H1 (cell line): ENCODE results near the gene PLCB1.

Source experiments
- BACH1 ChIP-seq: IDR thresholded peaks from 2 replicates; pipeline ENCODE4 v1.6.1; 2012; ENCODE audit warnings: low read length, improper control_type of control experiment
- EZH2 ChIP-seq: fragments of 200-600 bp; sonication (generic); IDR thresholded peaks from 2 replicates; pipeline ENCODE4 v1.7.1; 2012; ENCODE audit warnings: low read depth, mild to moderate bottlenecking, moderate library complexity, low read length, inconsistent platforms; ENCODE audit not compliant: severe bottlenecking
- JUND ChIP-seq: IDR thresholded peaks from 2 replicates; pipeline ENCODE4 v1.6.1; 2011; ENCODE audit warnings: mild to moderate bottlenecking, improper control_type of control experiment, low read length
- TF ChIP-seq, protein P1 (sequence below), 3 experiments: IDR thresholded peaks; 1 replicate in 2 of 3; 2 replicates in 1 of 3; pipeline versions ENCODE4 v1.5.1 to v1.6.1; 2011; ENCODE audit warnings: low read length in 3 of 3, mild to moderate bottlenecking in 3 of 3, inconsistent platforms in 2 of 3, low read depth in 1 of 3, moderate library complexity in 1 of 3; ENCODE audit not compliant: insufficient read depth in 1 of 3; ENCODE audit errors: control extremely low read depth in 1 of 3

DNA sequence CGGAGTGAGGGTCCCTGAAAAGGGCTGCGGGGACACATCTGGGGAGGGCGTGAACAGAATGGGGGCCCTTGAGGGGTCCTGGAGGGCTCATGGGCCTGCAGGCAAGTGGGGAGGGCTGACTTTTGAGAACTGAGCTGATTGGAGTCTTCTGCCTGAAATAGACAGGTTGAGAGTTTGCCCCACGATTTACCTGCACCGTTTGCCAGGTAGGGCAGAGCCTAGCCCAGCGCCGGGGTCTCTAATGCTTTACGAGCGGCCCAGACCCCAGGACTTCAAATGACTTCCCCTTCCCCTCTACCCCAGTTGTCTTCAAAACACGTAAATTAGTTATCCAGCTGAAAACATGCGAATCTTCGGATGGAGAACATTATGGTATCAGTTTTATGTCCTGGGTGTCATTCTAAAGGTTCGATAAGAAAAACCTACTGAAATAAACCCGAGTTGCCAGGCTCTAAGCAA is 1.3 kb downstream of the PLCB1 start:
- TF ChIP-seq, protein P1, sequence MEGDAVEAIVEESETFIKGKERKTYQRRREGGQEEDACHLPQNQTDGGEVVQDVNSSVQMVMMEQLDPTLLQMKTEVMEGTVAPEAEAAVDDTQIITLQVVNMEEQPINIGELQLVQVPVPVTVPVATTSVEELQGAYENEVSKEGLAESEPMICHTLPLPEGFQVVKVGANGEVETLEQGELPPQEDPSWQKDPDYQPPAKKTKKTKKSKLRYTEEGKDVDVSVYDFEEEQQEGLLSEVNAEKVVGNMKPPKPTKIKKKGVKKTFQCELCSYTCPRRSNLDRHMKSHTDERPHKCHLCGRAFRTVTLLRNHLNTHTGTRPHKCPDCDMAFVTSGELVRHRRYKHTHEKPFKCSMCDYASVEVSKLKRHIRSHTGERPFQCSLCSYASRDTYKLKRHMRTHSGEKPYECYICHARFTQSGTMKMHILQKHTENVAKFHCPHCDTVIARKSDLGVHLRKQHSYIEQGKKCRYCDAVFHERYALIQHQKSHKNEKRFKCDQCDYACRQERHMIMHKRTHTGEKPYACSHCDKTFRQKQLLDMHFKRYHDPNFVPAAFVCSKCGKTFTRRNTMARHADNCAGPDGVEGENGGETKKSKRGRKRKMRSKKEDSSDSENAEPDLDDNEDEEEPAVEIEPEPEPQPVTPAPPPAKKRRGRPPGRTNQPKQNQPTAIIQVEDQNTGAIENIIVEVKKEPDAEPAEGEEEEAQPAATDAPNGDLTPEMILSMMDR (IDR thresholded peaks at IDR 0.05; ENCODE audit: control extremely low read depth in 1 of 3, insufficient read depth in 1 of 3, low read depth in 1 of 3, low read length in 3 of 3): no peak
- TF ChIP-seq JUND (no peak), BACH1 (no peak), EZH2 (no peak)
